ENCODE data around the gene SPAG7. TPM values are rescaled to one million over a fixed set of nuclear protein-coding genes. Genes with fewer than 3 reads are reported as not detected.

The SPAG7 gene
- total RNA-seq, 1 experiment from 2014 or later: 43.4 TPM

DNA sequence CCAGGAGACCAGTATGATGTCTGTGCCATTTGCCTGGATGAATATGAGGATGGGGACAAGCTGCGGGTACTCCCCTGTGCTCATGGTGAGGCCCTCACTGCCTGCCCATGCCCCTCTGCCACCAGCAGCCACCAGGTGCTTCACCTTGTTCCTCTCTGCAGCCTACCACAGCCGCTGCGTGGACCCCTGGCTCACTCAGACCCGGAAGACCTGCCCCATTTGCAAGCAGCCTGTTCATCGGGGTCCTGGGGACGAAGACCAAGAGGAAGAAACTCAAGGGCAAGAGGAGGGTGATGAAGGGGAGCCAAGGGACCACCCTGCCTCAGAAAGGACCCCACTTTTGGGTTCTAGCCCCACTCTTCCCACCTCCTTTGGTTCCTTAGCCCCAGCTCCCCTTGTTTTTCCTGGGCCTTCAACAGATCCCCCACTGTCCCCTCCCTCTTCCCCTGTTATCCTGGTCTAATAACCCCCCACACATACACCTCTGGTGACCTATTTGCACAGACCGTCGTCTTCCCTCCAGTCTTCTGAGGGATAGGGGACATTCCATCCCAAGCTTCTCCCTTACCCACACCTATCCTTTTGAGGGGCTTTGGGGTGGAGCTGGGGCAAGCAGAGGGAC is 23.0 kb downstream of the SPAG7 start:
- ATAC-seq (no peak), DNase-seq (ENCODE audit: low read depth, low spot score) (no peak)
- peak overlapping the region; percentile 83 to 85; a peak in 3 of 4 replicates for H3K4me3 ChIP-seq (ENCODE audit: low read depth in 2 of 2, low read length in 2 of 2)
- no peak for TF ChIP-seq TCF7L2 (IDR thresholded peaks at IDR 0.05; ENCODE audit: low read depth, low read length)
- TF ChIP-seq SIN3A (IDR thresholded peaks at IDR 0.05; ENCODE audit: borderline replicate concordance, insufficient read depth, low read depth, low read length): peak; percentile 48; the same call in 1 of the 2 replicates
- ChIA-PET POLR2A (interaction anchor here (0.6 to 1.2 kb wide), 2 partner anchors 23 to 380 kb away, joined by 4 to 5 read pairs; partner anchors contain the start of gene SPAG7), CTCF (no interaction called here)
- H3K4me1 ChIP-seq (ENCODE audit: control insufficient read depth, insufficient read depth, low read length): peaks cover 27% of the 10 kb centered on the region
- peaks cover 14% of the 10 kb centered on the region for H3K36me3 ChIP-seq (ENCODE audit: control insufficient read depth, insufficient read depth, low read length)
- intact Hi-C loops (cut with micrococcal nuclease; ENCODE audit: unreplicated experiment): no loop called here
- peak overlapping the region; percentile 94 for H3K27ac ChIP-seq (ENCODE audit: low read length)
- H3K27me3 ChIP-seq (ENCODE audit: control insufficient read depth, insufficient read depth, low read length): no peaks in the 10 kb centered on the region
- BruUV-seq (replicated peaks): no TSS peak
- in situ Hi-C loops (cut with HindIII; ENCODE audit: low pct_unique_long_range_greater_than_20kb, low sequenced_read_pairs): no loop called here
- no peaks in the 10 kb centered on the region for H3K9me3 ChIP-seq (ENCODE audit: control insufficient read depth, insufficient read depth, low read depth, low read length)

DNA sequence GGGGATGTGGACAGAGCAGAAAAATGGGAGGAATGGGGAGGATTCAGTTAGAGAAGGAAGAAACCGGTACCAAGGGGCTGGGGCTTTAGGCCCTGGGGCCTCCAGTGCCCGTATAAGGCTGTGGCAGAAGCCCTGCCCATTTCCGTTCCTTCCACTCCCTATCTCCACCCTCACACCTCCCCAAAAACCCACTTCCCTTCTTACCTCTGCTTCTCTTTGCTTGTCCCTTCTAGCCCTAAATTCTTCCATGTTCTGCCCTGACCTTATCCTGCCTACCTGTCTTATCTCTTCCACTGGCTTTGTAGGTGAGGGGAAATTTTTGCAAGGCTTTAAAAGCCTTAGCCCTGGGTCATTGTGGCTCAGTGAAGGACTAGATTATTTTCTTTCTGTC is 23.5 kb downstream of the SPAG7 start:
- Histone ChIP-seq H3K4me3 (ENCODE audit: low read depth in 2 of 2, low read length in 2 of 2) (no peak overlapping the region), H3K4me1 (ENCODE audit: control insufficient read depth, insufficient read depth, low read length) (peaks cover 27% of the 10 kb centered on the region), H3K27me3 (ENCODE audit: control insufficient read depth, insufficient read depth, low read length) (no peaks in the 10 kb centered on the region), H3K36me3 (ENCODE audit: control insufficient read depth, insufficient read depth, low read length) (peaks cover 16% of the 10 kb centered on the region), H3K9me3 (ENCODE audit: control insufficient read depth, insufficient read depth, low read depth, low read length) (no peaks in the 10 kb centered on the region), H3K27ac (ENCODE audit: low read length) (peak overlapping the region; percentile 94)
- intact Hi-C loops (cut with micrococcal nuclease; ENCODE audit: unreplicated experiment): no loop called here
- DNase-seq (ENCODE audit: low read depth, low spot score) (no peak), ATAC-seq (no peak)
- in situ Hi-C loops (cut with HindIII; ENCODE audit: low pct_unique_long_range_greater_than_20kb, low sequenced_read_pairs): no loop called here
- no TSS peak for BruUV-seq (replicated peaks)
- ChIA-PET CTCF (no interaction called here), POLR2A (interaction anchor here (1.2 kb wide), 1 partner anchor 23 kb away, joined by 5 read pairs; the partner anchor contains the start of gene SPAG7)
- TF ChIP-seq SIN3A (IDR thresholded peaks at IDR 0.05; ENCODE audit: borderline replicate concordance, insufficient read depth, low read depth, low read length) (no peak), TCF7L2 (IDR thresholded peaks at IDR 0.05; ENCODE audit: low read depth, low read length) (no peak), POLR2AphosphoS5 (IDR thresholded peaks at IDR 0.05; ENCODE audit: low read depth, low read length) (no peak; the same call in 1 of the 2 replicates)
- TF ChIP-seq, protein P1, sequence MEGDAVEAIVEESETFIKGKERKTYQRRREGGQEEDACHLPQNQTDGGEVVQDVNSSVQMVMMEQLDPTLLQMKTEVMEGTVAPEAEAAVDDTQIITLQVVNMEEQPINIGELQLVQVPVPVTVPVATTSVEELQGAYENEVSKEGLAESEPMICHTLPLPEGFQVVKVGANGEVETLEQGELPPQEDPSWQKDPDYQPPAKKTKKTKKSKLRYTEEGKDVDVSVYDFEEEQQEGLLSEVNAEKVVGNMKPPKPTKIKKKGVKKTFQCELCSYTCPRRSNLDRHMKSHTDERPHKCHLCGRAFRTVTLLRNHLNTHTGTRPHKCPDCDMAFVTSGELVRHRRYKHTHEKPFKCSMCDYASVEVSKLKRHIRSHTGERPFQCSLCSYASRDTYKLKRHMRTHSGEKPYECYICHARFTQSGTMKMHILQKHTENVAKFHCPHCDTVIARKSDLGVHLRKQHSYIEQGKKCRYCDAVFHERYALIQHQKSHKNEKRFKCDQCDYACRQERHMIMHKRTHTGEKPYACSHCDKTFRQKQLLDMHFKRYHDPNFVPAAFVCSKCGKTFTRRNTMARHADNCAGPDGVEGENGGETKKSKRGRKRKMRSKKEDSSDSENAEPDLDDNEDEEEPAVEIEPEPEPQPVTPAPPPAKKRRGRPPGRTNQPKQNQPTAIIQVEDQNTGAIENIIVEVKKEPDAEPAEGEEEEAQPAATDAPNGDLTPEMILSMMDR (IDR thresholded peaks at IDR 0.05): no peak
- TF ChIP-seq, protein P2, sequence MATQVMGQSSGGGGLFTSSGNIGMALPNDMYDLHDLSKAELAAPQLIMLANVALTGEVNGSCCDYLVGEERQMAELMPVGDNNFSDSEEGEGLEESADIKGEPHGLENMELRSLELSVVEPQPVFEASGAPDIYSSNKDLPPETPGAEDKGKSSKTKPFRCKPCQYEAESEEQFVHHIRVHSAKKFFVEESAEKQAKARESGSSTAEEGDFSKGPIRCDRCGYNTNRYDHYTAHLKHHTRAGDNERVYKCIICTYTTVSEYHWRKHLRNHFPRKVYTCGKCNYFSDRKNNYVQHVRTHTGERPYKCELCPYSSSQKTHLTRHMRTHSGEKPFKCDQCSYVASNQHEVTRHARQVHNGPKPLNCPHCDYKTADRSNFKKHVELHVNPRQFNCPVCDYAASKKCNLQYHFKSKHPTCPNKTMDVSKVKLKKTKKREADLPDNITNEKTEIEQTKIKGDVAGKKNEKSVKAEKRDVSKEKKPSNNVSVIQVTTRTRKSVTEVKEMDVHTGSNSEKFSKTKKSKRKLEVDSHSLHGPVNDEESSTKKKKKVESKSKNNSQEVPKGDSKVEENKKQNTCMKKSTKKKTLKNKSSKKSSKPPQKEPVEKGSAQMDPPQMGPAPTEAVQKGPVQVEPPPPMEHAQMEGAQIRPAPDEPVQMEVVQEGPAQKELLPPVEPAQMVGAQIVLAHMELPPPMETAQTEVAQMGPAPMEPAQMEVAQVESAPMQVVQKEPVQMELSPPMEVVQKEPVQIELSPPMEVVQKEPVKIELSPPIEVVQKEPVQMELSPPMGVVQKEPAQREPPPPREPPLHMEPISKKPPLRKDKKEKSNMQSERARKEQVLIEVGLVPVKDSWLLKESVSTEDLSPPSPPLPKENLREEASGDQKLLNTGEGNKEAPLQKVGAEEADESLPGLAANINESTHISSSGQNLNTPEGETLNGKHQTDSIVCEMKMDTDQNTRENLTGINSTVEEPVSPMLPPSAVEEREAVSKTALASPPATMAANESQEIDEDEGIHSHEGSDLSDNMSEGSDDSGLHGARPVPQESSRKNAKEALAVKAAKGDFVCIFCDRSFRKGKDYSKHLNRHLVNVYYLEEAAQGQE (IDR thresholded peaks at IDR 0.05; ENCODE audit: insufficient read depth in 1 of 2, low read depth in 2 of 2, low read length in 1 of 2): no peak

All from Panc1 (cell line).